T follicular helper cell (primary cell): Measurements from ENCODE around the gene CEACAM16.
"Not testable (repeated sequence)": the region's sequence is repeated elsewhere in the genome, so short reads cannot be mapped to it uniquely, and the experiment has no call there.

Experiments
- DNase-seq: peaks from one replicate; pipeline ENCODE4 v3.0.0-alpha.2; 2020; ENCODE audit warnings: low read depth
- total RNA-seq, 2 experiments: gene quantifications; one replicate each; lab custom pipeline; 2026; lab: John Stamatoyannopoulos, UW

The CEACAM16 gene
- 0 reads per million in 2 experiments for total RNA-seq

- DNase-seq, result no peak
Observed at GRCh38 chr19:44698492-44699201, at the start of gene CEACAM16. Gene CEACAM16 (plus strand): TSS chr19:44699151. CDS start chr19:44701457, 2,306 bp downstream.

- no peak for DNase-seq
Observed at GRCh38 chr19:44649578-44650145, 49.3 kb upstream of the CEACAM16 start.

GRCh38 chr19:44653343-44653742 lies 45.6 kb upstream of the CEACAM16 start:
- DNase-seq, result no peak

- peak; percentile 60 for DNase-seq
Observed at GRCh38 chr19:44653977-44654774, 44.8 kb upstream of the CEACAM16 start.

GRCh38 chr19:44657211-44657921 lies 41.6 kb upstream of the CEACAM16 start:
- DNase-seq, result peak; percentile 44

- no peak for DNase-seq
Observed at GRCh38 chr19:44658069-44658733, 40.8 kb upstream of the CEACAM16 start.

GRCh38 chr19:44660081-44660480 lies 38.9 kb upstream of the CEACAM16 start:
- no peak for DNase-seq

GRCh38 chr19:44661205-44661604 lies 37.7 kb upstream of the CEACAM16 start:
- DNase-seq, result no peak

GRCh38 chr19:44661904-44662303 lies 37.0 kb upstream of the CEACAM16 start:
- no peak for DNase-seq

- DNase-seq, result no peak
Observed at GRCh38 chr19:44662691-44663385, 36.1 kb upstream of the CEACAM16 start.

GRCh38 chr19:44663996-44664395 lies 35.0 kb upstream of the CEACAM16 start:
- no peak for DNase-seq

GRCh38 chr19:44664976-44665375 lies 34.0 kb upstream of the CEACAM16 start:
- DNase-seq, result no peak

- DNase-seq, result no peak
Observed at GRCh38 chr19:44666852-44667556, 31.9 kb upstream of the CEACAM16 start.

- no peak for DNase-seq
Observed at GRCh38 chr19:44668985-44669764, 29.8 kb upstream of the CEACAM16 start.

- DNase-seq, result not testable (repeated sequence)
Observed at GRCh38 chr19:44670027-44670426, 28.9 kb upstream of the CEACAM16 start.

- no peak for DNase-seq
Observed at GRCh38 chr19:44671400-44671799, 27.6 kb upstream of the CEACAM16 start, which contains the start of gene CEACAM19. Gene CEACAM19 (plus strand): TSS chr19:44671482. CDS start chr19:44671932, 450 bp downstream.

GRCh38 chr19:44672226-44672625 lies 26.7 kb upstream of the CEACAM16 start:
- no peak for DNase-seq

- DNase-seq, result no peak
Observed at GRCh38 chr19:44673510-44673909, 25.4 kb upstream of the CEACAM16 start.

- no peak for DNase-seq
Observed at GRCh38 chr19:44675521-44675920, 23.4 kb upstream of the CEACAM16 start.
